Measurements from ENCODE around the gene PGLYRP3.
"Not testable (repeated sequence)": the region's sequence is repeated elsewhere in the genome, so short reads cannot be mapped to it uniquely, and the experiment has no call there.

Gene PGLYRP3

GRCh38 chr1:153347856-153348255 lies 35.1 kb upstream of the PGLYRP3 start:
- Histone ChIP-seq H3K9me3 (ENCODE audit: control insufficient read depth, low read length) (no peaks in the 10 kb centered on the region), H2BK15ac (ENCODE audit: low read depth, poor library complexity, severe bottlenecking) (no peak overlapping the region), H3K27me3 (ENCODE audit: control insufficient read depth in 1 of 2, insufficient read depth in 1 of 2, low read length in 2 of 2) (peaks cover 18 to 83% of the 10 kb centered on the region in 2 experiments), H2BK12ac (ENCODE audit: low read length in 2 of 2) (no peak overlapping the region), H3K4me1 (ENCODE audit: control insufficient read depth, insufficient read depth, low read depth, low read length) (no peaks in the 10 kb centered on the region), H3K79me1 (replicated peaks; ENCODE audit: low read length, poor library complexity, severe bottlenecking) (no peaks in the 10 kb centered on the region), H2BK120ac (ENCODE audit: low read depth, low read length) (no peak overlapping the region), H4K8ac (ENCODE audit: low read length) (no peak overlapping the region), H3K27ac (ENCODE audit: low read length, poor library complexity, severe bottlenecking) (no peak overlapping the region), H2BK5ac (ENCODE audit: low read depth, low read length, poor library complexity, severe bottlenecking) (no peak overlapping the region), H2AK5ac (ENCODE audit: low read length, severe bottlenecking) (no peak overlapping the region), H3K9ac (ENCODE audit: low read length) (no peak overlapping the region), H3K23ac (ENCODE audit: low read length in 2 of 2) (no peak overlapping the region), H2AFZ (ENCODE audit: low read depth, low read length) (no peak overlapping the region), H3K14ac (ENCODE audit: low read length in 2 of 2) (no peak overlapping the region), H3K36me3 (ENCODE audit: control insufficient read depth in 1 of 2, insufficient read depth in 2 of 2, low read depth in 1 of 2, low read length in 2 of 2) (no peaks in the 10 kb centered on the region), H3K4ac (ENCODE audit: low read depth in 1 of 2, low read length in 2 of 2) (no peak overlapping the region), H4K91ac (ENCODE audit: low read length) (no peak overlapping the region), H3K4me3 (ENCODE audit: insufficient read depth in 1 of 2, low read depth in 1 of 2, low read length in 2 of 2) (no peak overlapping the region), H3K18ac (ENCODE audit: low read depth in 1 of 2, low read length in 2 of 2) (no peak overlapping the region), H3K4me2 (ENCODE audit: low read length, poor library complexity, severe bottlenecking) (no peak overlapping the region)
- DNase-seq = no peak
- 73% methylated on average over 7 of the region's 7 CpGs for WGBS

- peaks cover 18 to 89% of the 10 kb centered on the region in 2 experiments for H3K27me3 ChIP-seq (ENCODE audit: control insufficient read depth in 1 of 2, insufficient read depth in 1 of 2, low read length in 2 of 2)
- DNase-seq; H3K23ac ChIP-seq (ENCODE audit: low read length in 2 of 2); H4K91ac ChIP-seq (ENCODE audit: low read length); H2BK15ac ChIP-seq (ENCODE audit: low read depth, poor library complexity, severe bottlenecking); H3K4me2 ChIP-seq (ENCODE audit: low read length, poor library complexity, severe bottlenecking); H3K18ac ChIP-seq (ENCODE audit: low read depth in 1 of 2, low read length in 2 of 2); H2BK12ac ChIP-seq (ENCODE audit: low read length in 2 of 2); H3K9ac ChIP-seq (ENCODE audit: low read length); H3K36me3 ChIP-seq (ENCODE audit: control insufficient read depth in 1 of 2, insufficient read depth in 2 of 2, low read depth in 1 of 2, low read length in 2 of 2); H2BK120ac ChIP-seq (ENCODE audit: low read depth, low read length); H4K8ac ChIP-seq (ENCODE audit: low read length); H2BK5ac ChIP-seq (ENCODE audit: low read depth, low read length, poor library complexity, severe bottlenecking); H2AFZ ChIP-seq (ENCODE audit: low read depth, low read length); H3K4me3 ChIP-seq (ENCODE audit: insufficient read depth in 1 of 2, low read depth in 1 of 2, low read length in 2 of 2); H3K4me1 ChIP-seq (ENCODE audit: control insufficient read depth, insufficient read depth, low read depth, low read length); H2AK5ac ChIP-seq (ENCODE audit: low read length, severe bottlenecking); H3K14ac ChIP-seq (ENCODE audit: low read length in 2 of 2); H3K79me1 ChIP-seq (replicated peaks; ENCODE audit: low read length, poor library complexity, severe bottlenecking); H3K4ac ChIP-seq (ENCODE audit: low read depth in 1 of 2, low read length in 2 of 2); H3K27ac ChIP-seq (ENCODE audit: low read length, poor library complexity, severe bottlenecking); H3K9me3 ChIP-seq (ENCODE audit: control insufficient read depth, low read length): not testable (repeated sequence)
- 73% methylated on average over 9 of the region's 14 CpGs for WGBS
Observed at GRCh38 chr1:153347049-153347448, 34.3 kb upstream of the PGLYRP3 start.

- H3K4me2 ChIP-seq (ENCODE audit: low read length, poor library complexity, severe bottlenecking) = no peak overlapping the region
- no peak overlapping the region for H4K8ac ChIP-seq (ENCODE audit: low read length)
- no peak overlapping the region for H3K27ac ChIP-seq (ENCODE audit: low read length, poor library complexity, severe bottlenecking)
- H2AK5ac ChIP-seq (ENCODE audit: low read length, severe bottlenecking) = no peak overlapping the region
- no peak overlapping the region for H2BK120ac ChIP-seq (ENCODE audit: low read depth, low read length)
- WGBS = 83% methylated on average over 6 of the region's 6 CpGs
- H4K91ac ChIP-seq (ENCODE audit: low read length) = no peak overlapping the region
- H3K18ac ChIP-seq (ENCODE audit: low read depth in 1 of 2, low read length in 2 of 2) = no peak overlapping the region
- no peak overlapping the region for H2BK15ac ChIP-seq (ENCODE audit: low read depth, poor library complexity, severe bottlenecking)
- H3K79me1 ChIP-seq (replicated peaks; ENCODE audit: low read length, poor library complexity, severe bottlenecking) = no peaks in the 10 kb centered on the region
- no peak overlapping the region for H3K4me3 ChIP-seq (ENCODE audit: insufficient read depth in 1 of 2, low read depth in 1 of 2, low read length in 2 of 2)
- H2BK5ac ChIP-seq (ENCODE audit: low read depth, low read length, poor library complexity, severe bottlenecking) = no peak overlapping the region
- no peaks in the 10 kb centered on the region for H3K9me3 ChIP-seq (ENCODE audit: control insufficient read depth, low read length)
- no peaks in the 10 kb centered on the region for H3K4me1 ChIP-seq (ENCODE audit: control insufficient read depth, insufficient read depth, low read depth, low read length)
- H3K36me3 ChIP-seq (ENCODE audit: control insufficient read depth in 1 of 2, insufficient read depth in 2 of 2, low read depth in 1 of 2, low read length in 2 of 2) = no peaks in the 10 kb centered on the region
- no peak overlapping the region for H2BK12ac ChIP-seq (ENCODE audit: low read length in 2 of 2)
- no peak overlapping the region for H3K4ac ChIP-seq (ENCODE audit: low read depth in 1 of 2, low read length in 2 of 2)
- no peak overlapping the region for H3K14ac ChIP-seq (ENCODE audit: low read length in 2 of 2)
- DNase-seq = no peak
- no peak overlapping the region for H3K23ac ChIP-seq (ENCODE audit: low read length in 2 of 2)
- peaks cover 18 to 93% of the 10 kb centered on the region in 2 experiments for H3K27me3 ChIP-seq (ENCODE audit: control insufficient read depth in 1 of 2, insufficient read depth in 1 of 2, low read length in 2 of 2)
- H2AFZ ChIP-seq (ENCODE audit: low read depth, low read length) = no peak overlapping the region
- no peak overlapping the region for H3K9ac ChIP-seq (ENCODE audit: low read length)
Observed at GRCh38 chr1:153346077-153346723, 33.4 kb upstream of the PGLYRP3 start.

- Histone ChIP-seq H3K36me3 (ENCODE audit: control insufficient read depth in 1 of 2, insufficient read depth in 2 of 2, low read depth in 1 of 2, low read length in 2 of 2) (no peaks in the 10 kb centered on the region), H3K4ac (ENCODE audit: low read depth in 1 of 2, low read length in 2 of 2) (no peak overlapping the region), H2BK12ac (ENCODE audit: low read length in 2 of 2) (no peak overlapping the region), H2BK15ac (ENCODE audit: low read depth, poor library complexity, severe bottlenecking) (no peak overlapping the region), H3K79me1 (replicated peaks; ENCODE audit: low read length, poor library complexity, severe bottlenecking) (no peaks in the 10 kb centered on the region), H3K14ac (ENCODE audit: low read length in 2 of 2) (no peak overlapping the region), H3K4me3 (ENCODE audit: insufficient read depth in 1 of 2, low read depth in 1 of 2, low read length in 2 of 2) (no peak overlapping the region), H3K4me1 (ENCODE audit: control insufficient read depth, insufficient read depth, low read depth, low read length) (no peaks in the 10 kb centered on the region), H3K4me2 (ENCODE audit: low read length, poor library complexity, severe bottlenecking) (no peak overlapping the region), H3K27me3 (ENCODE audit: control insufficient read depth in 1 of 2, insufficient read depth in 1 of 2, low read length in 2 of 2) (peaks cover 18 to 92% of the 10 kb centered on the region in 2 experiments), H3K9me3 (ENCODE audit: control insufficient read depth, low read length) (no peaks in the 10 kb centered on the region), H3K27ac (ENCODE audit: low read length, poor library complexity, severe bottlenecking) (no peak overlapping the region), H3K9ac (ENCODE audit: low read length) (no peak overlapping the region), H3K18ac (ENCODE audit: low read depth in 1 of 2, low read length in 2 of 2) (no peak overlapping the region), H2BK5ac (ENCODE audit: low read depth, low read length, poor library complexity, severe bottlenecking) (no peak overlapping the region), H4K91ac (ENCODE audit: low read length) (no peak overlapping the region), H3K23ac (ENCODE audit: low read length in 2 of 2) (no peak overlapping the region), H2AK5ac (ENCODE audit: low read length, severe bottlenecking) (no peak overlapping the region), H2AFZ (ENCODE audit: low read depth, low read length) (no peak overlapping the region), H4K8ac (ENCODE audit: low read length) (no peak overlapping the region), H2BK120ac (ENCODE audit: low read depth, low read length) (no peak overlapping the region)
- 76% methylated on average over 14 of the region's 14 CpGs for WGBS
- no peak for DNase-seq
Observed at GRCh38 chr1:153345187-153346076, 32.7 kb upstream of the PGLYRP3 start.

All from mesenchymal stem cell (in vitro differentiated cells and primary cell).